A549 (cell line): ENCODE data around the gene GALNTL6. TPM values are rescaled to one million over a fixed set of nuclear protein-coding genes. Genes with fewer than 3 reads are reported as not detected.
A peak's percentile ranks its signal among the peaks of the same experiment; 100 is the strongest.

Source experiments
- ATAC-seq, 2 experiments: fragments of 200-7000 bp in 1 of 2; fragments of >200 bp in 1 of 2; cut with Nextera tagmentation in 1 of 2; cut with Tn5 transposase in 1 of 2; 3 replicates each; pipeline versions ENCODE4 v1.8.0 to v1.9.1; 2018 to 2020; ENCODE audit warnings: mild to moderate bottlenecking in 1 of 2, moderate library complexity in 1 of 2
- CTCF ChIA-PET: fragments of 300-600 bp; sonication (Branson Sonifier 250); formaldehyde crosslinking; extraction: SDS; loops from one replicate; lab custom pipeline; 2021; ENCODE audit warnings: antibody characterized with exemption, inconsistent platforms; lab: Yijun Ruan, JAX
- POLR2A ChIA-PET: fragments of 350-600 bp; formaldehyde crosslinking; extraction: SDS; loops from one replicate; lab custom pipeline; 2021; ENCODE audit warnings: antibody characterized with exemption, inconsistent platforms; lab: Yijun Ruan, JAX
- DNase-seq, 2 experiments: peaks; one replicate each; pipeline versions ENCODE4 v3.0.0 to v3.0.0-alpha.2; 2011 to 2016; ENCODE audit warnings: low read depth in 1 of 2, low spot score in 1 of 2
- FAIRE-seq: peaks from 2 replicates; lab custom pipeline; 2011; peaks lifted over from hg19 to GRCh38; lab: Jason Lieb, UNC
- H3K27ac ChIP-seq, 2 experiments: fragments of >200 bp; sonication (Bioruptor Twin); formaldehyde crosslinking; 3 replicates each; pipeline ENCODE4 v1.5.1; 2016 to 2017
- H3K4me1 ChIP-seq: fragments of >200 bp; sonication (Bioruptor Twin); formaldehyde crosslinking; 3 replicates; pipeline ENCODE4 v1.6.1; 2016
- H3K4me2 ChIP-seq: fragments of >200 bp; sonication (Bioruptor Twin); formaldehyde crosslinking; 3 replicates; pipeline ENCODE4 v1.6.1; 2016
- H3K4me3 ChIP-seq: fragments of >200 bp; sonication (Bioruptor Twin); formaldehyde crosslinking; 3 replicates; pipeline ENCODE4 v1.5.1; 2016
- H3K9me3 ChIP-seq: fragments of >200 bp; sonication (Bioruptor Twin); formaldehyde crosslinking; 3 replicates; pipeline ENCODE4 v1.6.1; 2016
- ATOH8 ChIP-seq: fragments of 250-450 bp; sonication (Bioruptor Pico); IDR thresholded peaks from 2 replicates; pipeline ENCODE4 v1.5.0; 2020; ENCODE audit warnings: low read depth, mild to moderate bottlenecking, moderate library complexity
- CHD4 ChIP-seq: fragments of 200-600 bp; sonication (generic); IDR thresholded peaks from 2 replicates; pipeline ENCODE4 v1.6.1; 2016; ENCODE audit warnings: antibody characterized with exemption, mild to moderate bottlenecking, borderline replicate concordance
- CTCF ChIP-seq: fragments of >200 bp; sonication (Bioruptor Twin); formaldehyde crosslinking; IDR thresholded peaks from 3 replicates; pipeline ENCODE4 v1.5.1; 2016
- E2F6 ChIP-seq: IDR thresholded peaks from 2 replicates; pipeline ENCODE4 v1.6.1; 2012; ENCODE audit warnings: low read depth, borderline replicate concordance
- FOSB ChIP-seq: fragments of 250-450 bp; sonication (Bioruptor Pico); IDR thresholded peaks from 2 replicates; pipeline ENCODE4 v1.5.0; 2020; ENCODE audit warnings: mild to moderate bottlenecking, moderate library complexity
- HDAC2 ChIP-seq: fragments of 200-600 bp; sonication (generic); IDR thresholded peaks from 2 replicates; pipeline ENCODE4 v1.6.1; 2016
- HMGXB4 ChIP-seq: fragments of 250-450 bp; sonication (Bioruptor Pico); IDR thresholded peaks from 2 replicates; pipeline ENCODE4 v1.5.0; 2021; ENCODE audit warnings: mild to moderate bottlenecking, moderate library complexity, borderline replicate concordance
- HOXB13 ChIP-seq: fragments of 250-450 bp; sonication (Bioruptor Pico); IDR thresholded peaks from 2 replicates; pipeline ENCODE4 v1.5.0; 2020; ENCODE audit warnings: low read depth, mild to moderate bottlenecking, moderate library complexity
- JUNB ChIP-seq: fragments of >200 bp; sonication (Bioruptor Twin); formaldehyde crosslinking; IDR thresholded peaks from 2 replicates; pipeline ENCODE4 v1.6.1; 2016
- KDM1A ChIP-seq: fragments of 200-600 bp; sonication (generic); IDR thresholded peaks from 2 replicates; pipeline ENCODE4 v1.6.1; 2016; ENCODE audit warnings: low read depth, mild to moderate bottlenecking
- KDM5A ChIP-seq: fragments of 200-600 bp; sonication (generic); IDR thresholded peaks from 2 replicates; pipeline ENCODE4 v1.6.1; 2016; ENCODE audit warnings: antibody characterized with exemption, mild to moderate bottlenecking
- MAFK ChIP-seq: fragments of 450-650 bp; IDR thresholded peaks from 2 replicates; pipeline ENCODE4 v1.6.1; 2014; ENCODE audit not compliant: partially characterized antibody
- MAX ChIP-seq: IDR thresholded peaks from 2 replicates; pipeline ENCODE4 v1.6.1; 2012
- MAZ ChIP-seq: fragments of 150-350 bp; IDR thresholded peaks from 2 replicates; pipeline ENCODE4 v1.6.1; 2014; ENCODE audit warnings: antibody characterized with exemption, low read depth, low read length, borderline replicate concordance
- PBX3 ChIP-seq: IDR thresholded peaks from 2 replicates; pipeline ENCODE4 v1.6.1; 2012
- PHF8 ChIP-seq: fragments of 200-600 bp; sonication (generic); IDR thresholded peaks from 2 replicates; pipeline ENCODE4 v1.6.1; 2016; ENCODE audit warnings: low read depth, mild to moderate bottlenecking, antibody characterized with exemption, moderate library complexity, borderline replicate concordance
- RAD21 ChIP-seq, 2 experiments: fragments of >200 bp in 1 of 2; sonication (Bioruptor Twin) in 1 of 2; formaldehyde crosslinking in 1 of 2; IDR thresholded peaks in 1 of 2; conservative IDR thresholded peaks in 1 of 2; 2 replicates in 1 of 2; 3 replicates in 1 of 2; pipeline ENCODE4 v1.6.1; 2012 to 2018; ENCODE audit warnings: inconsistent platforms in 1 of 2
- RARB ChIP-seq: fragments of 250-450 bp; sonication (Bioruptor Pico); IDR thresholded peaks from 2 replicates; pipeline ENCODE4 v1.8.0; 2021; ENCODE audit warnings: mild to moderate bottlenecking, moderate library complexity
- RNF2 ChIP-seq: fragments of 200-600 bp; sonication (generic); IDR thresholded peaks from 2 replicates; pipeline ENCODE4 v1.6.1; 2016; ENCODE audit warnings: low read depth, mild to moderate bottlenecking, antibody characterized with exemption, moderate library complexity, borderline replicate concordance
- SMC3 ChIP-seq: fragments of >200 bp; sonication (Bioruptor Twin); formaldehyde crosslinking; IDR thresholded peaks from 3 replicates; pipeline ENCODE4 v1.6.1; 2018; ENCODE audit warnings: inconsistent platforms
- TFCP2L1 ChIP-seq: fragments of 250-450 bp; sonication (Bioruptor Pico); IDR thresholded peaks from 2 replicates; pipeline ENCODE4 v1.5.0; 2021; ENCODE audit warnings: mild to moderate bottlenecking
- ZNF302 ChIP-seq: fragments of 250-450 bp; sonication (Bioruptor Pico); IDR thresholded peaks from 2 replicates; pipeline ENCODE4 v1.9.0; 2021; ENCODE audit warnings: inconsistent platforms, mild to moderate bottlenecking, moderate library complexity
- WGBS: methylation state at CpG from one replicate; pipeline ENCODE4 v1.1.6; 2017; ENCODE audit errors: missing lambda C conversion rate; 5-methylcytosine and 5-hydroxymethylcytosine counted together
- polyA plus RNA-seq, 4 experiments: library from polyadenylated mRNA; depleted of rRNA in 3 of 4; stranded (reverse); fragments of >200 nt; fragmentation: RNase III in 1 of 4; extraction: RNeasy Plus Mini Kit Qiagen cat#74134 plus additional on column Dnase treatment in 1 of 4; gene quantifications; 2 replicates in 3 of 4; 3 replicates in 1 of 4; pipeline ENCODE4 v1.2.3, GENCODE V29; 2011 to 2017

GALNTL6 gene
- polyA plus RNA-seq, 2 of the 4 experiments (the other 2 are of a cell fraction): 0.06 to 0.49 TPM

GRCh38 chr4:172308078-172308477 lies 494.9 kb downstream of the GALNTL6 start:
- no peak overlapping the region for H3K27ac ChIP-seq
- FAIRE-seq (no peak), ATAC-seq (no peak), DNase-seq (no peak)
- H3K4me3 ChIP-seq: no peak overlapping the region
- no peaks in the 10 kb centered on the region for H3K4me1 ChIP-seq
- 80% methylated on average over 2 of the region's 2 CpGs for WGBS
- ChIA-PET CTCF (no interaction called here), POLR2A (no interaction called here)
- no peaks in the 10 kb centered on the region for H3K9me3 ChIP-seq
- H3K4me2 ChIP-seq: no peak overlapping the region
- TF ChIP-seq PBX3 (no peak), MAX (no peak), ATOH8 (CRISPR knock-in tag) (no peak)

- Histone ChIP-seq H3K27ac (no peak overlapping the region), H3K4me1 (no peaks in the 10 kb centered on the region), H3K4me2 (no peak overlapping the region)
- FAIRE-seq: no peak
- CTCF ChIA-PET: no interaction called here
- POLR2A ChIA-PET: no interaction called here
- TF ChIP-seq CTCF: no peak
- TF ChIP-seq PHF8: no peak
- no peak for TF ChIP-seq JUNB
- TF ChIP-seq RNF2: no peak
- no peak for TF ChIP-seq KDM5A
- TF ChIP-seq RAD21 (conservative IDR thresholded peaks at IDR 0.05 in 1 of 2, IDR thresholded peaks at IDR 0.05 in 1 of 2): no peak
- no peak for TF ChIP-seq FOSB
- TF ChIP-seq MAZ: no peak
- no peak for TF ChIP-seq RARB (CRISPR knock-in tag)
- TF ChIP-seq ZNF302 (CRISPR knock-in tag): no peak
- TF ChIP-seq, all 56 proteins: peak for 0
- Histone ChIP-seq H3K9me3 (no peaks in the 10 kb centered on the region), H3K4me3 (no peak overlapping the region)
- ATAC-seq (no peak), DNase-seq (no peak)
- WGBS: 79% methylated on average over 3 of the region's 3 CpGs
Observed at GRCh38 chr4:172311682-172312081, 498.5 kb downstream of the GALNTL6 start.

GRCh38 chr4:172323288-172323687 lies 510.1 kb downstream of the GALNTL6 start:
- ChIA-PET CTCF (no interaction called here), POLR2A (no interaction called here)
- ATAC-seq (no peak), DNase-seq (no peak), FAIRE-seq (no peak)
- Histone ChIP-seq H3K27ac (no peak overlapping the region), H3K9me3 (no peaks in the 10 kb centered on the region), H3K4me3 (no peak overlapping the region), H3K4me2 (no peak overlapping the region), H3K4me1 (no peaks in the 10 kb centered on the region)
- TF ChIP-seq CHD4 (no peak), MAFK (peak; percentile 30), PHF8 (no peak)
- 68% methylated on average over 2 of the region's 2 CpGs for WGBS

- Histone ChIP-seq H3K4me3 (no peak overlapping the region), H3K9me3 (no peaks in the 10 kb centered on the region), H3K27ac (no peak overlapping the region), H3K4me2 (no peak overlapping the region), H3K4me1 (no peaks in the 10 kb centered on the region)
- no peak for FAIRE-seq
- no peak for ATAC-seq
- POLR2A ChIA-PET: no interaction called here
- CTCF ChIA-PET: no interaction called here
- 50% methylated on average over 5 of the region's 5 CpGs for WGBS
- DNase-seq: no peak
- TF ChIP-seq RAD21 (conservative IDR thresholded peaks at IDR 0.05 in 1 of 2, IDR thresholded peaks at IDR 0.05 in 1 of 2) (no peak), CHD4 (no peak), HMGXB4 (no peak), E2F6 (no peak), HOXB13 (CRISPR knock-in tag) (no peak), TFCP2L1 (CRISPR knock-in tag) (no peak), HDAC2 (no peak), SMC3 (no peak), KDM1A (no peak), RNF2 (no peak), PBX3 (no peak)
Observed at GRCh38 chr4:172344308-172344938, 531.2 kb downstream of the GALNTL6 start.
